ENCODE results near the gene DPP8.

DNA sequence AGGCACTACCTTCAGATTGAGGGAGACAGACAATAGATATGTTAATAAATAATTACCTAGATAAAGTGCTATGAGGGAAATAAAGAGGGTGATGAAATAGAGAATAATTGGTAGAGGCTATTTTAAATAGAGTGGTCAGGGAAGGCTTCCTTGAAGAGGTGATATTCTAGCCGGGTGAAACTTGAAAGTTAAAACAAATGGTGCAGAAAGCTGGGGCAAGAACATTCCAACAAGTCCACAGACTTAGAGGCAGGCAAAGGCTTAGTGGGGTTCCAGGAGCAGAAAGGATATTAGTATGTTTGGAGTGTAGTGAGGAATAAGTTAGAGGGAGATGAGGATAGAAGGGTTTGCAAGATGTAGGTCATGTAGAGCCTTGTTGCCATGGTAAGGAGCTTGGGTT, 22.8 kb upstream of the DPP8 start:
- TF ChIP-seq, protein P1, sequence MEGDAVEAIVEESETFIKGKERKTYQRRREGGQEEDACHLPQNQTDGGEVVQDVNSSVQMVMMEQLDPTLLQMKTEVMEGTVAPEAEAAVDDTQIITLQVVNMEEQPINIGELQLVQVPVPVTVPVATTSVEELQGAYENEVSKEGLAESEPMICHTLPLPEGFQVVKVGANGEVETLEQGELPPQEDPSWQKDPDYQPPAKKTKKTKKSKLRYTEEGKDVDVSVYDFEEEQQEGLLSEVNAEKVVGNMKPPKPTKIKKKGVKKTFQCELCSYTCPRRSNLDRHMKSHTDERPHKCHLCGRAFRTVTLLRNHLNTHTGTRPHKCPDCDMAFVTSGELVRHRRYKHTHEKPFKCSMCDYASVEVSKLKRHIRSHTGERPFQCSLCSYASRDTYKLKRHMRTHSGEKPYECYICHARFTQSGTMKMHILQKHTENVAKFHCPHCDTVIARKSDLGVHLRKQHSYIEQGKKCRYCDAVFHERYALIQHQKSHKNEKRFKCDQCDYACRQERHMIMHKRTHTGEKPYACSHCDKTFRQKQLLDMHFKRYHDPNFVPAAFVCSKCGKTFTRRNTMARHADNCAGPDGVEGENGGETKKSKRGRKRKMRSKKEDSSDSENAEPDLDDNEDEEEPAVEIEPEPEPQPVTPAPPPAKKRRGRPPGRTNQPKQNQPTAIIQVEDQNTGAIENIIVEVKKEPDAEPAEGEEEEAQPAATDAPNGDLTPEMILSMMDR (conservative IDR thresholded peaks at IDR 0.05) = no peak
- TF ChIP-seq EZH2 (IDR thresholded peaks at IDR 0.05; ENCODE audit: low read depth) = no peak

Data from PC-9 (cell line).